Endothelial cell of umbilical vein (primary cell): ENCODE data around the gene AK9. TPM values are rescaled to one million over a fixed set of nuclear protein-coding genes. Genes with fewer than 3 reads are reported as not detected.
"Not testable (repeated sequence)": the region's sequence is repeated elsewhere in the genome, so short reads cannot be mapped to it uniquely, and the experiment has no call there.

Source experiments
- BruUV-seq: library from RNA; stranded (reverse); fragments of 400-500 nt; replicated peaks from 2 replicates; lab custom pipeline; 2021; lab: Mats Ljungman, UMichigan
- CTCF ChIA-PET: fragments of 300-600, 350-600 bp; sonication (Branson Sonifier 250); formaldehyde crosslinking; loops from one replicate; lab custom pipeline; 2021; ENCODE audit warnings: antibody characterized with exemption, inconsistent platforms; lab: Charles Lee
- POLR2A ChIA-PET: fragments of 300-600, 350-600 bp; sonication (Branson Sonifier 250); formaldehyde crosslinking; loops from one replicate; lab custom pipeline; 2021; ENCODE audit warnings: antibody characterized with exemption, inconsistent platforms; lab: Charles Lee
- DNase-seq: peaks from one replicate; pipeline ENCODE4 v3.0.0-alpha.2; 2011; ENCODE audit warnings: low read depth, low spot score
- FAIRE-seq: peaks from 2 replicates; lab custom pipeline; 2011; peaks lifted over from hg19 to GRCh38; lab: Jason Lieb, UNC
- H2AFZ ChIP-seq: 2 replicates; pipeline ENCODE4 v1.6.0; 2012; ENCODE audit warnings: low read depth, low read length, control low read depth, inconsistent platforms
- H3K27ac ChIP-seq: 2 replicates; pipeline ENCODE4 v1.5.1; 2011; ENCODE audit warnings: low read depth, mild to moderate bottlenecking, control low read depth, low read length, moderate library complexity; ENCODE audit not compliant: insufficient read depth
- H3K27me3 ChIP-seq, 2 experiments: 2 replicates each; pipeline versions ENCODE4 v1.6.0 to v1.6.1; 2011; ENCODE audit warnings: low read length in 2 of 2, mixed read lengths in 1 of 2; ENCODE audit not compliant: control insufficient read depth in 2 of 2, insufficient read depth in 2 of 2
- H3K36me3 ChIP-seq, 2 experiments: 2 replicates in 1 of 2; 3 replicates in 1 of 2; pipeline ENCODE4 v1.5.1; 2011; ENCODE audit warnings: low read length in 2 of 2, mild to moderate bottlenecking in 1 of 2, moderate library complexity in 1 of 2; ENCODE audit not compliant: control insufficient read depth in 2 of 2, insufficient read depth in 2 of 2; ENCODE audit errors: extremely low read depth in 1 of 2
- H3K4me1 ChIP-seq: 3 replicates; pipeline ENCODE4 v1.5.1; 2011; ENCODE audit warnings: mild to moderate bottlenecking, low read length; ENCODE audit not compliant: control insufficient read depth, insufficient read depth; ENCODE audit errors: extremely low read depth
- H3K4me2 ChIP-seq: 2 replicates; pipeline ENCODE4 v1.6.1; 2011; ENCODE audit warnings: low read length, control low read depth, mixed read lengths; ENCODE audit not compliant: insufficient read depth
- H3K4me3 ChIP-seq, 3 experiments: fragments of 200-600 bp in 1 of 3; sonication (generic), shearing (Covaris generic) in 1 of 3; replicated peaks in 1 of 3; 2 replicates each; pipeline ENCODE4 v1.5.1; 2011 to 2016; ENCODE audit warnings: control low read depth in 3 of 3, low read length in 3 of 3, mild to moderate bottlenecking in 2 of 3, inconsistent platforms in 1 of 3, low read depth in 1 of 3, moderate library complexity in 1 of 3; ENCODE audit not compliant: insufficient read depth in 1 of 3
- H3K79me2 ChIP-seq: 2 replicates; pipeline ENCODE4 v1.6.0; 2012; ENCODE audit warnings: low read length, inconsistent platforms; ENCODE audit not compliant: control insufficient read depth, insufficient read depth
- H3K9ac ChIP-seq: replicated peaks from 2 replicates; pipeline ENCODE3; 2011; ENCODE audit warnings: low read length, control low read depth; ENCODE audit not compliant: insufficient read depth; ENCODE audit errors: extremely low read depth
- H3K9me1 ChIP-seq: replicated peaks from 3 replicates; pipeline ENCODE4 v1.6.0; 2011; ENCODE audit warnings: mild to moderate bottlenecking, low read length; ENCODE audit not compliant: control insufficient read depth, insufficient read depth; ENCODE audit errors: extremely low read depth
- H3K9me3 ChIP-seq: replicated peaks from 2 replicates; pipeline ENCODE4 v1.5.1; 2012; ENCODE audit warnings: low read length, inconsistent platforms; ENCODE audit not compliant: control insufficient read depth, insufficient read depth
- H4K20me1 ChIP-seq: replicated peaks from 2 replicates; pipeline ENCODE3; 2011; ENCODE audit warnings: mild to moderate bottlenecking, low read length; ENCODE audit not compliant: control insufficient read depth, insufficient read depth; ENCODE audit errors: extremely low read depth
- CTCF ChIP-seq, 2 donors: IDR thresholded peaks; 1 replicate in 1 of 2; 2 replicates in 1 of 2; pipeline ENCODE4 v1.5.1; 2011; ENCODE audit warnings: low read length in 2 of 2, mild to moderate bottlenecking in 2 of 2, moderate library complexity in 2 of 2, control low read depth in 1 of 2, inconsistent platforms in 1 of 2, low read depth in 1 of 2; ENCODE audit not compliant: insufficient read depth in 1 of 2; ENCODE audit errors: extremely low read depth in 1 of 2
- EZH2 ChIP-seq: IDR thresholded peaks from 2 replicates; pipeline ENCODE4 v1.6.1; 2012; ENCODE audit warnings: borderline replicate concordance, low read depth, mild to moderate bottlenecking, moderate library complexity, low read length, inconsistent platforms; ENCODE audit not compliant: severe bottlenecking
- FOS ChIP-seq: IDR thresholded peaks from 2 replicates; pipeline ENCODE4 v1.6.1; 2011; ENCODE audit warnings: mild to moderate bottlenecking, low read length, moderate library complexity, borderline replicate concordance; ENCODE audit not compliant: insufficient read depth
- GATA2 ChIP-seq: IDR thresholded peaks from 2 replicates; pipeline ENCODE4 v1.7.0; 2011; ENCODE audit warnings: low read depth, mild to moderate bottlenecking, moderate library complexity, mixed read lengths, low read length; ENCODE audit not compliant: insufficient read length, insufficient read depth
- JUN ChIP-seq: IDR thresholded peaks from 2 replicates; pipeline ENCODE4 v1.6.1; 2011; ENCODE audit warnings: borderline replicate concordance, low read depth; ENCODE audit not compliant: insufficient read length, insufficient read depth
- MAX ChIP-seq: IDR thresholded peaks from 2 replicates; pipeline ENCODE4 v1.6.1; 2011; ENCODE audit not compliant: insufficient read depth, insufficient read length
- MYC ChIP-seq: IDR thresholded peaks from one replicate; pipeline ENCODE4 v1.6.1; 2011; ENCODE audit warnings: mild to moderate bottlenecking, low read depth, low read length
- POLR2A ChIP-seq: IDR thresholded peaks from 2 replicates; pipeline ENCODE4 v1.6.1; 2012; ENCODE audit warnings: low read depth, mild to moderate bottlenecking, control low read depth, low read length
- POLR2AphosphoS5 ChIP-seq: IDR thresholded peaks from 2 replicates; pipeline ENCODE4 v1.6.1; 2012; ENCODE audit warnings: low read depth, mild to moderate bottlenecking, control low read depth, low read length, moderate library complexity; ENCODE audit not compliant: insufficient read depth
- dilution Hi-C: fragments of 300-500 bp; cut with MboI; formaldehyde crosslinking; loops from one replicate; pipeline ENCODE4 v1.15.0; 2019; ENCODE audit warnings: low sequenced_read_pairs; ENCODE audit not compliant: extremely low pct_ligation_motif_present
- intact Hi-C: fragments of 100-400 bp; cut with micrococcal nuclease; formaldehyde crosslinking; loops from one replicate; pipeline ENCODE4 v1.10.0; 2022
- polyA plus RNA-seq, 4 experiments: library from polyadenylated mRNA; depleted of rRNA in 3 of 4; stranded (reverse) in 3 of 4; unstranded in 1 of 4; fragments of >200 nt; gene quantifications; 2 replicates each; pipeline versions ENCODE4 v1.2.1 to v1.2.3, GENCODE V29; 2011 to 2012; ENCODE audit warnings: missing spikeins in 1 of 4
- total RNA-seq: library from RNA; stranded (reverse); gene quantifications from 2 replicates; pipeline ENCODE4 v1.2.3, GENCODE V29; 2021

The AK9 gene
- total and polyA plus RNA-seq, 2 donors (not counting 3 experiments of a cell fraction or from before 2014, with no cell fraction given) = 1.4 to 3.2 TPM

- DNase-seq (no peak), FAIRE-seq (no peak)
- H3K9me3 ChIP-seq = no peaks in the 10 kb centered on the region
- H3K27ac ChIP-seq = no peak overlapping the region
- H2AFZ ChIP-seq = no peak overlapping the region
- no peak overlapping the region for H3K4me3 ChIP-seq
- no peak for TF ChIP-seq MYC
- TF ChIP-seq GATA2 = no peak
- no peak for TF ChIP-seq FOS
- no peak for TF ChIP-seq CTCF (IDR thresholded peaks at IDR 0.05; ENCODE audit: extremely low read depth in 1 of 2, insufficient read depth in 1 of 2, low read depth in 1 of 2, low read length in 2 of 2)
- no peak for TF ChIP-seq POLR2A
- TF ChIP-seq MAX = no peak
- TF ChIP-seq EZH2 = no peak
- TF ChIP-seq POLR2AphosphoS5 = no peak
- no peak for TF ChIP-seq JUN
- no peaks in the 10 kb centered on the region for H4K20me1 ChIP-seq
- no peaks in the 10 kb centered on the region for H3K79me2 ChIP-seq
- peaks cover 11 to 12% of the 10 kb centered on the region in 2 experiments for H3K36me3 ChIP-seq
- dilution Hi-C loops (no loop called here), intact Hi-C loops (no loop called here)
- no peak overlapping the region for H3K9ac ChIP-seq
- H3K4me1 ChIP-seq = no peaks in the 10 kb centered on the region
- CTCF ChIA-PET = interaction anchor here (2.7 kb wide), 1 partner anchor 8 kb away, joined by 6 read pairs; no protein-coding TSS in a partner anchor
- BruUV-seq = no TSS peak
- no peaks in the 10 kb centered on the region for H3K27me3 ChIP-seq
- no peak overlapping the region for H3K4me2 ChIP-seq
- POLR2A ChIA-PET = no interaction called here
- H3K9me1 ChIP-seq = no peaks in the 10 kb centered on the region
Measured at GRCh38 chr6:109461733-109462526, 229.1 kb downstream of the AK9 start.

- H3K27ac ChIP-seq, H2AFZ ChIP-seq, dilution Hi-C loops, FAIRE-seq, H3K4me2 ChIP-seq, H3K27me3 ChIP-seq, H3K9ac ChIP-seq, H3K4me3 ChIP-seq, H3K4me1 ChIP-seq, POLR2A ChIA-PET, H3K79me2 ChIP-seq, BruUV-seq, H3K9me1 ChIP-seq, DNase-seq, H4K20me1 ChIP-seq, H3K9me3 ChIP-seq, intact Hi-C loops: not testable (repeated sequence)
- CTCF ChIA-PET = interaction anchor here (1.3 kb wide), 1 partner anchor 273 kb away, joined by 5 read pairs; no protein-coding TSS in a partner anchor
- peaks cover 11% of the 10 kb centered on the region in 2 experiments for H3K36me3 ChIP-seq
Measured at GRCh38 chr6:109461205-109461604, 229.8 kb downstream of the AK9 start.
